Effector memory CD8-positive, alpha-beta T cell (primary cell): ENCODE measurements around the gene C22orf23.
A peak's percentile ranks its signal among the peaks of the same experiment; 100 is the strongest.
"Not testable (repeated sequence)": the region's sequence is repeated elsewhere in the genome, so short reads cannot be mapped to it uniquely, and the experiment has no call there.

Experiments used
- ATAC-seq: fragments of 150-1000 bp; cut with Tn5 transposase; replicated peaks from 2 replicates; pipeline ENCODE4 v1.10.0; 2021; ENCODE audit warnings: mild to moderate bottlenecking, moderate library complexity
- DNase-seq, 3 experiments: peaks; one replicate each; pipeline ENCODE4 v3.0.0; 2021
- H3K27ac Mint-ChIP-seq, 2 donors: one replicate each; pipeline ENCODE4 v1.8.0; 2022; ENCODE audit warnings: mild to moderate bottlenecking in 2 of 2, mixed read lengths in 2 of 2, moderate library complexity in 2 of 2
- H3K27me3 Mint-ChIP-seq, 2 donors: one replicate each; pipeline ENCODE4 v1.8.0; 2022; ENCODE audit warnings: mixed read lengths in 2 of 2
- H3K36me3 Mint-ChIP-seq: one replicate; pipeline ENCODE4 v1.8.0; 2022; ENCODE audit warnings: mild to moderate bottlenecking, moderate library complexity, mixed read lengths; ENCODE audit not compliant: insufficient read depth
- H3K4me1 Mint-ChIP-seq, 2 donors: one replicate each; pipeline ENCODE4 v1.8.0; 2022; ENCODE audit warnings: low read depth in 2 of 2, mixed read lengths in 2 of 2
- H3K4me3 Mint-ChIP-seq, 2 donors: one replicate each; pipeline ENCODE4 v1.8.0; 2022; ENCODE audit warnings: mild to moderate bottlenecking in 2 of 2, mixed read lengths in 2 of 2, moderate library complexity in 2 of 2
- H3K9me3 Mint-ChIP-seq, 2 donors: one replicate each; pipeline ENCODE4 v1.8.0; 2022; ENCODE audit warnings: mixed read lengths in 2 of 2

C22orf23 gene

GRCh38 chr22:37989146-37990045 is 36.0 kb upstream of the C22orf23 start:
- ATAC-seq: no peak
- no peaks in the 10 kb centered on the region for H3K9me3 Mint-ChIP-seq
- H3K4me3 Mint-ChIP-seq: no peak overlapping the region
- no peaks in the 10 kb centered on the region for H3K27me3 Mint-ChIP-seq
- peaks cover 14 to 18% of the 10 kb centered on the region in 2 donors for H3K4me1 Mint-ChIP-seq
- peak overlapping the region; percentile 25 to 49 for H3K27ac Mint-ChIP-seq
- H3K36me3 Mint-ChIP-seq: no peaks in the 10 kb centered on the region
- DNase-seq: no peak

- H3K27ac Mint-ChIP-seq: no peak overlapping the region
- H3K4me3 Mint-ChIP-seq: no peak overlapping the region
- no peaks in the 10 kb centered on the region for H3K27me3 Mint-ChIP-seq
- no peaks in the 10 kb centered on the region for H3K9me3 Mint-ChIP-seq
- peaks cover 7% of the 10 kb centered on the region for H3K36me3 Mint-ChIP-seq
- no peaks in the 10 kb centered on the region for H3K4me1 Mint-ChIP-seq
- no peak for DNase-seq
- ATAC-seq: no peak
These were observed 33.0 kb upstream of the C22orf23 start for GRCh38 chr22:37986371-37986770.

GRCh38 chr22:37985751-37986281 is 32.4 kb upstream of the C22orf23 start:
- peaks cover 7% of the 10 kb centered on the region for H3K36me3 Mint-ChIP-seq
- H3K27ac Mint-ChIP-seq: peak overlapping the region in 1 of 2 donors; percentile 28
- DNase-seq: no peak
- H3K27me3 Mint-ChIP-seq: no peaks in the 10 kb centered on the region
- H3K9me3 Mint-ChIP-seq: no peaks in the 10 kb centered on the region
- no peaks in the 10 kb centered on the region for H3K4me1 Mint-ChIP-seq
- H3K4me3 Mint-ChIP-seq: no peak overlapping the region
- no peak for ATAC-seq

- no peaks in the 10 kb centered on the region for H3K27me3 Mint-ChIP-seq
- H3K27ac Mint-ChIP-seq: peak overlapping the region in 1 of 2 donors; percentile 28
- peaks cover 7% of the 10 kb centered on the region for H3K36me3 Mint-ChIP-seq
- no peaks in the 10 kb centered on the region for H3K9me3 Mint-ChIP-seq
- H3K4me3 Mint-ChIP-seq: no peak overlapping the region
- DNase-seq (no peak), ATAC-seq (no peak)
- H3K4me1 Mint-ChIP-seq: no peaks in the 10 kb centered on the region
These were observed 31.7 kb upstream of the C22orf23 start for GRCh38 chr22:37985050-37985585.

- H3K27ac Mint-ChIP-seq: peak within 1 kb of the TSS in 1 of 2 donors; percentile 28
- ATAC-seq (no peak), DNase-seq (no peak)
- peaks cover 7% of the 10 kb centered on the region for H3K36me3 Mint-ChIP-seq
- H3K4me3 Mint-ChIP-seq: no peak within 1 kb of the TSS
- no peaks in the 10 kb centered on the region for H3K4me1 Mint-ChIP-seq
- H3K27me3 Mint-ChIP-seq: no peaks in the 10 kb centered on the region
- H3K9me3 Mint-ChIP-seq: no peaks in the 10 kb centered on the region
These were observed 30.7 kb upstream of the C22orf23 start, which contains the start of gene SOX10 for GRCh38 chr22:37983860-37984791. TSS of gene SOX10 (minus strand) at chr22:37984555. CDS start at chr22:37983784, 771 bp downstream.

- DNase-seq: no peak
- no peak overlapping the region for H3K27ac Mint-ChIP-seq
- no peak for ATAC-seq
- no peaks in the 10 kb centered on the region for H3K4me1 Mint-ChIP-seq
- no peaks in the 10 kb centered on the region for H3K27me3 Mint-ChIP-seq
- peaks cover 7% of the 10 kb centered on the region for H3K36me3 Mint-ChIP-seq
- H3K4me3 Mint-ChIP-seq: no peak overlapping the region
- no peaks in the 10 kb centered on the region for H3K9me3 Mint-ChIP-seq
These were observed 29.8 kb upstream of the C22orf23 start for GRCh38 chr22:37982938-37983859.

- DNase-seq: no peak
- Mint-ChIP-seq H3K36me3 (peaks cover 7% of the 10 kb centered on the region), H3K4me1 (no peaks in the 10 kb centered on the region), H3K27me3 (no peaks in the 10 kb centered on the region), H3K4me3 (no peak overlapping the region), H3K27ac (peak overlapping the region; percentile 41 to 57), H3K9me3 (no peaks in the 10 kb centered on the region)
- ATAC-seq: no peak
These were observed 28.9 kb upstream of the C22orf23 start for GRCh38 chr22:37982151-37982785.

GRCh38 chr22:37981282-37982011 is 28.0 kb upstream of the C22orf23 start:
- peak overlapping the region in 1 of 2 donors; percentile 57 for H3K27ac Mint-ChIP-seq
- no peak overlapping the region for H3K4me3 Mint-ChIP-seq
- no peaks in the 10 kb centered on the region for H3K4me1 Mint-ChIP-seq
- ATAC-seq (no peak), DNase-seq (no peak)
- peaks cover 7% of the 10 kb centered on the region for H3K36me3 Mint-ChIP-seq
- H3K27me3 Mint-ChIP-seq: no peaks in the 10 kb centered on the region
- no peaks in the 10 kb centered on the region for H3K9me3 Mint-ChIP-seq

GRCh38 chr22:37979782-37980181 is 26.4 kb upstream of the C22orf23 start:
- Mint-ChIP-seq H3K4me1 (peaks cover 0 to 2% of the 10 kb centered on the region in 2 donors), H3K9me3 (no peaks in the 10 kb centered on the region), H3K4me3 (no peak overlapping the region), H3K36me3 (peaks cover 7% of the 10 kb centered on the region), H3K27me3 (no peaks in the 10 kb centered on the region), H3K27ac (peak overlapping the region in 1 of 2 donors; percentile 61)
- no peak for ATAC-seq
- no peak for DNase-seq

GRCh38 chr22:37976547-37976946 is 23.1 kb upstream of the C22orf23 start:
- Mint-ChIP-seq H3K4me3 (no peak overlapping the region), H3K36me3 (no peaks in the 10 kb centered on the region), H3K9me3 (no peaks in the 10 kb centered on the region), H3K4me1 (peaks cover 0 to 5% of the 10 kb centered on the region in 2 donors), H3K27ac (peak overlapping the region in 1 of 2 donors; percentile 15), H3K27me3 (no peaks in the 10 kb centered on the region)
- DNase-seq (no peak), ATAC-seq (no peak)

- not testable (repeated sequence) for DNase-seq, H3K4me3 Mint-ChIP-seq, ATAC-seq, H3K27me3 Mint-ChIP-seq, H3K9me3 Mint-ChIP-seq, H3K36me3 Mint-ChIP-seq, H3K4me1 Mint-ChIP-seq
- H3K27ac Mint-ChIP-seq: peak overlapping the region in 1 of 2 donors; percentile 15
These were observed 22.6 kb upstream of the C22orf23 start for GRCh38 chr22:37976022-37976421.
